HFF-Myc (cell line): ENCODE measurements around the gene HSF5.
"Not testable (repeated sequence)": the region's sequence is repeated elsewhere in the genome, so short reads cannot be mapped to it uniquely, and the experiment has no call there.

Experiments used
- DNase-seq: peaks from one replicate; pipeline ENCODE4 v3.0.0-alpha.2; 2011; ENCODE audit warnings: low read depth; ENCODE audit errors: extremely low read depth
- H3K4me3 ChIP-seq: replicated peaks from 2 replicates; pipeline ENCODE4 v1.5.1; 2011; ENCODE audit warnings: low read depth, mild to moderate bottlenecking, control low read depth, low read length
- CTCF ChIP-seq: IDR thresholded peaks from 2 replicates; pipeline ENCODE4 v1.5.1; 2012; ENCODE audit warnings: mild to moderate bottlenecking, low read depth, low read length, control low read depth; ENCODE audit errors: missing control alignments

Gene HSF5

DNA sequence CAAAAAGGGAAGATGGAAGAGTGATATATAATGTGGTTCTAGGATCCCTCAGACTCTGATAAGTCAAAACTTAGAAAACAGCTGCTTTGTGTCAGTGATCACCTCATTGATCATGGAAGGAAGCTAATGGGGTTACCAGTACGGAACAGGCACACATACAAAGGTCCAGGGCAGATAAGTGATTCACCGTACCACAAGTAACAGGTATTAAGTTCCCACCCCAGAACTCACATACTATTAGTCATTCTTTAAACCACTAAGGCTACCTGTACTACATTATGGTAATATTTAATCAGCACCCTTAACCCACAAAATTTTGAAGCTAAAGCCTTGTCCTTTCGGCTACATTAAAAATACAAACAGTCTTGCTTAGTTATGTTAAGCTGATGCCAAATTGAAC lies 88.2 kb downstream of the HSF5 start:
- no peak for DNase-seq
- no peak for TF ChIP-seq CTCF
- no peak overlapping the region for H3K4me3 ChIP-seq

DNA sequence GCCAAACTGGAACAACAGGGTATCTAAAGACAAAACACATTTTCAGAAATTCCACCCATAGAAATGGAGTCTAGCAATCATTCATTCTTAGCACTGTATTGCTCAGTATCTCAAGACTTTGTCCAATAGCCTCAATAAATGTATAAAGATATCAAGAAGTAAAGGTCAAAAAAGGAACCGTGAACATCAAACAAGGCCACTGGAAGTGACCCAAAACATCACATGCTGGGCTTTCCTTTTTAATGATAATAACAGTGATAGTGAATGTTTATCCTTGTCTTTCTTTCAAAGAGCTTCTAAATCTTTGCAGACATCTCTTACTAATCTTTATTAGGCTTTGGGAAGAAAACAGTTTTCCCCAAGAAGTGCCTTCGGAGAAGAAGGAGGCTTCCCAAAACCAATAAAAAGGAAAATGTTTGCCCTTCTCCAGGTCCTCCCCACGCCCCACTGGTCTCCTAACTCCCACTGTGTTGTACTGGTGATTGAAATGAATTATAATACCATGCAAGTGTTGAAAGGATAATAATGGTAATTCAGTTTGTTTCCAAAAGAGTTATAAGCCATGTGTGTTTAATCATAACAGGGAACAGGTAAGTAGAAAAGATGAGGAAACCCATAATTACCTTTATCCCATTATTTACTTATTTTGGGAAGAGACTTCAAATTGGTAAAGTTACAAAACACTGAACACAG lies 89.5 kb downstream of the HSF5 start:
- DNase-seq: no peak
- no peak overlapping the region for H3K4me3 ChIP-seq
- no peak for TF ChIP-seq CTCF

GRCh38 chr17:58397421-58397820 lies 90.8 kb downstream of the HSF5 start:
- not testable (repeated sequence) for DNase-seq, H3K4me3 ChIP-seq

GRCh38 chr17:58396173-58396572 lies 92.0 kb downstream of the HSF5 start:
- no peak overlapping the region for H3K4me3 ChIP-seq
- TF ChIP-seq CTCF: no peak
- DNase-seq: no peak

GRCh38 chr17:58394534-58395223 lies 93.5 kb downstream of the HSF5 start:
- no peak overlapping the region for H3K4me3 ChIP-seq
- no peak for TF ChIP-seq CTCF
- DNase-seq: no peak

GRCh38 chr17:58391302-58391984 lies 96.8 kb downstream of the HSF5 start:
- TF ChIP-seq CTCF: no peak
- no peak overlapping the region for H3K4me3 ChIP-seq
- no peak for DNase-seq

- TF ChIP-seq CTCF: no peak
- DNase-seq: no peak
Observed at GRCh38 chr17:58390884-58391283, 97.3 kb downstream of the HSF5 start.

More at GRCh38 chr17:58390884-58391283, 97.3 kb downstream of the HSF5 start:
- no peak overlapping the region for H3K4me3 ChIP-seq
